Amniotic stem cell (primary cell): ENCODE measurements around the gene ACBD6.

Experiments
- DNase-seq: peaks from one replicate; lab custom pipeline; 2025; lab: John Stamatoyannopoulos, UW

The ACBD6 gene

DNA sequence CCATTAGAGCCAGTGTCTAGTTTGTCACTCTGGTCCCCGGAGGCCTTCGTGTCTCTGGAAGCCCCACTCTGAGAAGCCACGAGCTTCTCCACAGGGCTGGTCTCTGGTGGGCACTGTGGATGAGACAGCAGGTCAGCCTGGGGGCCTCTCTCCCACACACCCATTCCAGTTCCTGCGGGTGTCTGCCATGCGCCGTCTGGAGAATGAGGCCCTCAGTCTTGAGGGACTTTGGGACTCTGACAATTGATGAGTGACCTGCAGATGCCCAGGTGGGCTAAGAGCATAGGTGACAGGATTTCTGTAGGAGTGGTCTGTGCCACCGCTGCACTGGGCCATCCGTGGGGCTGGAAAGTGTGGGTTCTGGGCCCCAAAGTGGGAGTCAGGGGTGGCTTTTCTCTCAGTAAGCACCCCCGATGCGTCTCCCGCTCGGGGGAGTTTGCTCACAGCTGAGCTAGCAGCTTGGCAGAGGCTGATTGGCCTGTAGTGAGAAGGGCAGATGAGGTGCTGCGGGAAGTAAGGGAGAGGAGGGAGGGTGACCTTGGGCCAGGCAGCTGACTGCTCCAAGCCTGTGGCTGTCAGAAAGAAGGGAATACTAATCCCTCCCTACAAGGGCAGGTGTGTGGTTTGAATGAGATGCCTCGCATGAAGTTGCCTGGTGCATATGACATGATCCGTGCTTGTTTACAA, 245.9 kb downstream of the ACBD6 start:
- no peak for DNase-seq

DNA sequence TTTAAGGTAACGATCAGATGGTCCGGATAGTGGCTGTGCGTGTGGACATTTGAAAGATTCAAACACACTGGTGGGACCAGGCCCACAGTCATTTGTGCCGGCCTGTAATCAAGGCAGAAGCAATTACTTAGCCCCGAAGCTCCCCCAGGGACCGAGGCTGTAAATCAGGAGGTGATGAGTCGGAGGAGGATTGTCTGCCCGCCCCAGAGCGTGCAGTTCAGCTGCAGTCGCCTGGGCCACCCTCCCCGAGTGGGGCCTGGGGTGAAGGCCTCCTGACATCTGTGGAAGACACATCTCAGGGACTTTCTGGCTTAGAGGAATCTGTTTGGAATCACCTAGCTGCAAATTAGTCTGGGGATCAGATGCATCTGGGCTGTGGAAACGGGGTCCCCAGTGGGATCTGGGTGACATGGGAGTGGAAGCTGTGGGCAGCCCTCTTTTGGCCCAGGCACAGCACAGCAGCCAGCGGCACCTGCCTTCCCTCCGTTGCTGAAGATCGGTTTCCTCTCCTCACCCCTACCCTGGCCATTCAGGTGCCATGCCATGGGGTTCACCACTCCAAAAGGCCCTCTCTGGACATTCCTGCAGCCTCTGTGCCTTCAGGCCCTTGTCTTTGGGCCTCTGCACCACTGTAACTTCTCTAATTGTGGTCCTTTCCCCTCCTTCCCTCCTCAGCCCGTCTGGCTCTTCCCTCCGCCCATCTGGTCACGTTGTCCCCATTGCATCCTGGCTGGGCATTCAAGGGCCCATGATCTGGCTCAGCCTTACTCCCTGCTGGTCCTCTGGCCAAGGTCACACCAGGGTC, 246.6 kb downstream of the ACBD6 start:
- no peak for DNase-seq

DNA sequence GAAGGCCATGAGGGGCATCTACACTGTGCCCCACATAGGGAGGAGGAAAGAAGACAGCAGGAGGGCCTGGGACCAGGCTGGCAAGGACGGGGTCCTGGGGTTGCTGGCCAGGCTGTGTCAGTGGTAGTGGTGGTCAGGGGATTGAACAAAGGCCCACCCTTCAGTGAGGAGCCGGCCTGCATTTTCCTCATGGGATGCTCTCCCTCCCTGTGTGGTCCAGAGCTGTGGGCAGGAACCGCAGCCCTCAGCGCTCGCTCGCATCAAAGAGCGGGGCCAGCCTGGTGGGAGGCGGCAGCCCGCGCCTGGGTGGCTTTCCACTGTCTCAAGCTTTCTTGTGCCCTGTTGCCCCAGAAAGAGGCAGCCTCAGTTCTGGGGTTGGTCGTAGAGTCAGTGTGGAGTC, 247.5 kb downstream of the ACBD6 start:
- DNase-seq = no peak

DNA sequence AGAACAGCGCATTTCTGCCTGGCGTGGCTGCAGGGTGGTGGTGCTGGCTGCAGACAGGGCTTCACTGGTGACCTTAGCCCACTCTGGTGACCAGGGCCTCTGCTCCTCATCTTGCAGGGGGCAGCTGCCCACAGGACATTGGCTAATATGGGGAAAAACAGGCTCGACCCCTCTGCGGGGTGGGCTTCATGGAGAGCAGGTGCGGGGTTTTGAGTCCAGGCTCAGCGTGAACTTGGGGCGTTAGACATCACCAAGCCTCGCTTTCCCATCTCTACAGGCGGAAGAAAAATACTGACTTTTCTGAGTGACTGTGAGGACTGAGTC, 247.9 kb downstream of the ACBD6 start:
- no peak for DNase-seq

DNA sequence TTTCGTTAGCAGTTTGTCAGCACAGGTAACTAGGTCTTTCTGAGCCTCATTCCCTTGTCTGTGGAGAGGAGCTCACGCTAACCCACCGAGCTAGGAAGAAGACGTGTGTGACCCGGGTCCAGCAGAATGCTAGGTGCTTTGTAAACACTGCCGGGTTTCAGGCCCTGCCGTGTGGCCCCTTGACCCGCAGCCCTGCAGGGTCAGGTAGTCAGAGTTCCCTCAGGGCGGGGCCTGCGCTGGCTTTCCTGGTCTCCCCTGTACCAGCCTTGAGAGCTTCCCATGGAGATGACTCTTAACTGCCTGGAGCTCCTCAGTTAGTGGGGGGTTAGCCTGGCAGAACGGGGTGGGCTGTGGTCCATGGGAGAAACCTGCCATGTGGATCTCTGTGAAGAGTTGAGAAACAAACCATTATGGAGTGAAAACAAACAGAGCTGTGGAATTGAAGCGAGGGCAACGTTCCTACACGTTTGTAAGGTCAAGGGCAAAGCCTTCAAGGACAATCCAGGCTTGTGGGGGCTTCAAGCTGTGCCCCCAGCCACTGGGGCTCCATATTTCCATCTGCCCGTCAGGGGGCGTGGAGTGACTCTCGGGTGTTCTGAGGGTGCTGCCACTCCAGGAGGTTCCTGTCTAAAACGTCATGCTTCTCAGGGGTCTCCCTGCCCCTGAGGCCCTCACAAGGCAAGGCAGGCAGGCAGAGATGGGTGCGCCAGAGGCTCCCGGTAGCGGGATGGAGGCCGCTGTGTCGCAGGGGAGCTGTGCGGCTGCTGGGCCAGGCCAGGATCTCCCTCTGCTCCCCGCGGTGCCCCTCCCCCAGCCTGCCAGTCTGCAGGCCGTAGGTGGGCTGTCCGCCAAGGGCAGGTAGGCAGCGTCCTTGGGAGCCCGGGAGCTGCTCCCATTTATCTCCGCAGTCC, 248.5 kb downstream of the ACBD6 start:
- no peak for DNase-seq

DNA sequence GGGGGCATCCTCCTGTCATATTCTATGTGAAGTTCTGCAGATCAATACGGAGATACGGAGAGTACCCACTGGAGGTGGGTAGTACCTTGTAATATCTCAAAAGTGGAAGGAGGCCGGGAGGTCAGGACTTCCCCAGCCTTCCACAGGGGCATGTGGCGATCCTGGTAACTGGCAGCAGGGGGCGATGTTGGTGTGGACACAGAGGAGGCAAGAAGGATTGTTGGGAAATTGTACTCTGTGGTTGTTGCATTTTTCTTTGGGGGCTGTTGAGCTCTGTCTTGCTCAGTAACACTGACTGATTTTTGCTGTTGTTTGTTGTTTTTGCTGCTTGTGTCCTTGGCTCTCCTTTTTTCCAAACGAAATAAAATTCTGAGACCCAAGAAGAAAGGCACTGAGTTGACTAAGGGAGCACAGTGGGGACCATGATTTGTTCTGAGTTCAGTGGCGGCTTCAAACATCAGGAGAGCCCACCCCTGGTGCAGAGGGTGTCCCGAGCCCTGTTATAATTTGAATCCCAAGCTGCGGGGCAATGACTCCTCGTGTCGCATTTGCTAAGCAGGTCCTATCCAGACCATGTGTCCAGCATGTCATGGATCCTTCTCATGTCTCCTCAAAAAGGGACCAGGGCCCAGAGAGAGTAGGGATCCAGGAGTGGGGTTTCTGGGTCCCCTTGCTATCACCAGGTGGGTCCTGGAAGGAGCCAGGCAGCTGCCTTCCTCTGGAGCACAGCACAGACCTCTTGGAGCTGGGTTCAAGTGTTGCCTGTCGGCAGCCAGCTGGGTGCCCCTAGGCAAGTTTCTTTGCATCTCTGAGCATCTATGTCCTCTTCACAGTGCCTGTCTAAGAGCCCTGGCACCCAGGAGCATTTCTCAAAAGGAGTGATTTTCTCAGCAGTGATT, 249.5 kb downstream of the ACBD6 start:
- DNase-seq = no peak

DNA sequence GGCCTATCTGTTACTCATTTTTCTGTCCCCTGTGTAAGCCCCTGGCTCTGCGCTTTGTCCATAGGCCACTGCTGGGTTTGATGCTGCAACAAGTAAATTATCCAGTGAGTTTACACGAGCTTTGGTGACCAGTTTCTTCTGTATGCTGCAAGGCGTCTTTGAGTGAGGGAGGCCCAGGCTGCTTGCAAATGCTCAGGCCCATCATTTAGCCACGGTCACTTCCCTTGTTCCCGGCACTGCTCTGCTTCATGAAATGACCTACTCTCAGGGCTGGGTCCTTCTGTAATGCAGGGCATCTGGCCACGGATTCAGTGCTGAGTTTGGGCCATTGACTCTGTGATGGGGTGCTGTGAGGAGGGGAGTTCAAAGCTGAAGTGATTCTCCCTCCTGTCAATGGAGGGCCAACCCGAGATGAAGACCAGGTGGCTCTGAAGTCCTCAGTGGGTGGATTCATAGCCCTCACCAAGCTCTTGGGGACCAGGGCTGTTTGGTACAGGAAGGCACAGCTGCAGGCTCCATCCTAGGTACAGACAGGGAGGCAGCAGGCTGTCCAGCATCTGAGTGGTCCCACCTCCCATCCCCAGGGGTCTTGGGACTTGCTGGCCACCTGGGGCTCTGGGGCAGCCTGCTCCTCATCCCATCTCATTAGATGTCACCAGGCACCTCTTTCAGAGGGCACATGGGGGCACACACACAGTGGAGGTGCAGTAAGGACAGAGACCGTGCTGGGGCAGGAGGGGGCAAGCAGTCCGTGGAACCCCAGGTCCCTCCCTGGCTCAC, 250.7 kb downstream of the ACBD6 start:
- DNase-seq = no peak

DNA sequence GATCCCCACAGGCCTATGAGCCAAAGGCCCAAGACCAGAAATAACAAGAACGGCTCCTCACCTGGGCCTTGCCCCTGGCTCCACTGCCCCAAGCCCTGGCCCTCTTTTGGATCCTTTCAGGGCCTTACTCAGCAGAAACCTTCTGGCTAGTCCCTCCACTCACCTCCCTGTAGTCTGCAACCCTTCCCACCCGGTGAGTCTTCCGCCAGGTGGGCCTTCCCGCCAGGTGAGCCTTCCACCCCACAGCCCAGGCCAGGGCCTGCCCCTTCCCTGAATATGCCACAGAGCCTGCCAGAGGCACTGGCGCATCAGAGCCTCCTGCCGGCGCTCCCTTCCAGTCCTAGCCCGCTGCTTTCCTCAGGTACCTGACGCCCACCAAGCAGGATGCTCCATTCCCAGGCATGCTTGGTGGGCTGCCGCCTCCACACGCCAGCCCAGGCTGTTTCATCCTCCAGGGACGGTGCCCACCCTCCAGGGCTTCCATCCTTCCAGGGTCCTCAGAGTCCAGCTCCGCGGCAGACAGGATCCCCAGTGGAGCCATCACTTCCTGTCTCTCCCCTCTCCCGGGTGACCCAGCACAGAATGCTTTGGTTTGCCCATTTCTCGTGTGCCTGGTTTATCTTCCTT, 251.4 kb downstream of the ACBD6 start:
- DNase-seq = no peak

DNA sequence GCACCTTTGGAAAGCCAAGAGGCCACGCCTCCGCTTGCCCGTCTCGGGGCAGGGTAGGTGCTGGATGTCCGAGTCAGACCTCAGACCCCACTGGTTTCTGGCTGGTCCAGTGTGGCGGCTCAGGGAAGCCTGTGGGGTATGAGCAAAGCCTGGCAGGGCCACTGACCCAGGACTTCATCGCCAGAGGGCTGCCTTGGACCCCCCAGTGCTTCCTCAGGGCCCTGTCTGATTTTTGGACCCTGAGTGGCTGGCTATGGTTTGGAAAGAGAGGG, 251.9 kb downstream of the ACBD6 start:
- no peak for DNase-seq

DNA sequence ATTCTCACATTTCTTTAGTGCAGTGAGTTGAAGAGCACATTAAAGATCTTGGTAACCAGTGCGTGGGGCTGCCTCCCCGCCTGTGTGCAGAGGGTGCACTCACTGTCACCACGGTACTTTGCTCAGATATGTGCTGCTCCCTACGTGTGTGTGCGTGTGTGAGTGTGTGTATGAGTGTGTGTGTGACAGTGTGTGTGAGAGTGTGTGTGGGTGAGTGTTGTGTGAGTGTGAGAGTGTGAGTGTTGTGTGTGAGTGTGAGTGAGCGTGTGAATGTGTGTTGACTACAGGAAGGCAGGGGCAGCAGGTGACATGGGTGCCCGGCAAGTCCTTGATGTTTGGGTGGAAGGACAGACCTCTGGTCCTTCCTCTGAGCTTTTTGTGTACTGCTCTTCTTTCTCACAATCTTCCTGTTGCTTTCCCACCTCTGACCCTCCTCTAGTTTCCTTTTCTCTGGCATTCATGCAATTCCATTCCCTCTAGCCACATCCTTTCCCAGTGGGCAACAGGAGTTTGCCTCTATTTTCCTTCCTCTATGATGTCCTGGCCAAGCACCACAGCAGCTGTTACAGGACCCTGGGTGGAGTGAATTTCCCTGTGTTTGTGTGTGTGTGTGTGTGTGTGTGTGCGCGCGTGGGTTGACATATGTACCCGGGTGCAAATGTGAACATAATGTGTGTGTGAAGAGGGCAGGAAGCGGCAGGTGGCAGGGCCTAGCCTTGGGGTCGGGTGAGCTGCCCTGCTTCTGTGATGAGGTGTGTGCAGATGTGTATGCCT, 252.5 kb downstream of the ACBD6 start:
- DNase-seq = no peak

DNA sequence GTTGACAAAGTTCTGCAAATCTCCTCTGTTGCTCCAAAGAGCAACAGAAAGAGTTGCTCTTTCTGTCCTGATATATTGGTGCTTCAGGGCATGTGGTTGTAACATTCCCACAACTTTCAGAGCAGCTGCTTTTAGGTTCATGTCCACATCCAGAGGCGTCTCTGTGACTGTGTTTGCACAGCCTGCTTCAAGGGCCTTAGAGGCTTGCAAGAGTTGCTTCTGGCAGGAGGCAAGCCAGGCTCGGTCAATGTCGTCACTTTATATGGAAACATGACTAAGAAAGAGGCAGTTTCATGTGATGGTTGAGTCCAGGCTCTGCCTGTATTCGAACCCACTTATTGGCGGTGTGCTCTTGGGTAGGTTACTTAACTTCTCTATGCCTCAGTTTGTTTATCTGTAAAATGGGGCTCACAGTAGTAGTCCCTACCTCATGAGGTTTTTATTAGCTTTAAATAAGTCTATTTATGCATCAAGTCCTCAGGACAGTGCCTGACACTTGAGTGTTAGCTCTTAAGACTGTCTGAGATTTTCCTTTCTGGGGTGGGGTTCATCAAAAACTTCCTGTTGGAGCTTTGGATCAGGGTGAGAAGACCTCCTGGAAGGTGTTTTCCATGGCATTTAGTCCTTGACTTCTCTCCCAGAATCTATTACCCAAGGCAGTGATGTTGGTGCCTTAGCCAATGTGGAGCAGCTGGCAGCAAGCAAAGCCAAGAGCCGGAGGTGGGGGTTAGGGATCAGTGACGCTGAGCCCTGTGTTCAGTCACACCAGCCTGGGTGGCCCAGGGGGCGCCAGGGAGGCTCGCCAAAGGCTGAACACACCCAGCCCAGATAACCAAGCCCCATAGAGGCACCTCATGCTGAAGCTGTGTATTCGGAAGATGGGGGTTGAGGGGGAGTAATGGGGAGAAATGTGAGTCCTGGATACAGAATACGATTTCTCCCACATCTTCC, 253.4 kb downstream of the ACBD6 start:
- DNase-seq = no peak

DNA sequence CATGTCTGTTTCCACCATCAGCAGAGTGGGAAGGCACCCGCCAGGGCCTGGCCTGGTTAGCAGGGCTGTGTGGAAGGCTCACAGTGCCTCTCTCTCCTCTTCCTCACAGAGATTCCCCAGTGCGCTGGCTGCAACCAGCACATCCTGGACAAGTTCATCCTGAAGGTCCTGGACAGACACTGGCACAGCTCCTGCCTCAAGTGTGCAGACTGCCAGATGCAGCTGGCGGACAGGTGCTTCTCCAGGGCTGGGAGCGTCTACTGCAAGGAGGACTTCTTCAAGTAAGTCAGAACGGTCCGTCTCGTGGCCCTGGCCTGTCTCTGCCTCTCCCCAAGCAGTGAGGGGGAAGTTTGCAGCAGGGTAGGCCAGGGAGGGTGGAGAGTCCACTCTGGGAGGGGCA, 254.2 kb downstream of the ACBD6 start:
- DNase-seq = no peak

DNA sequence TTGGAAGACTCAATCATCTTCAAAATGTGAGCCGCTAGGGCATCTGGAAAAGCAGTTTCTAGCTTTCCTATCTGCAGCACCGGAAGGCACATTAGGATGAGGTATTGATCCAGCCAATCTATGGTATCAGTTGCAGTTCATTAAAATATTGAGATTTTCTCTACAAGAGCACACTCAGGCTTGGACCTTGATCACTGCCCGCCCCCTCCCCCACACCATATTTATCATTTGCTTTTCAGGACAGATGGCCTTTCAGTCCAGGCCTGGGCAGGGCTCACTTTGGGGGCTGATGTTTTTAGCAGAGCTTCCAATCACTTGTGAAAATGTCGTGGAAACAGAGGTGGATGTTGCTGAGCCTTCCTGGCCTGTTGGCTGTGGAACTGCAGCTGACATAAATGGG, 254.8 kb downstream of the ACBD6 start:
- DNase-seq = no peak

DNA sequence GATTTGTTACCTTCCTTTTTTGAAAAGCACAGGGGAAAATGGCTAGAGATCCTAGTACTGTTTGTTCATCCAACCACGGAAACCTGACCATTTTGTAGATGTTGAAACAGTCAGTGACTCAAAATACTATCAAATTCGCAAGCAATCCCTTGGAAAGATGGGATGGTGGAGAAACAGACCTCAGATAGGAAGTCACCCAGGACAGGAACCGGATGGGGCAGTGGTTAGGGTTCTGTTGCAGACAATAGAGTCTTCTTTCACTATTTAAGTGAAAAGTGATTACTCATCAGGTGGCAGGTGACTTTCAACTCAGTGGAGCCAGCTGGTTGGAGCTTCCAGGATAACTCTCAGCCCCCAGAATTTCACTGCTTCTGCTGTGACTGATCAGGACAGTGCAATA, 255.3 kb downstream of the ACBD6 start:
- no peak for DNase-seq

DNA sequence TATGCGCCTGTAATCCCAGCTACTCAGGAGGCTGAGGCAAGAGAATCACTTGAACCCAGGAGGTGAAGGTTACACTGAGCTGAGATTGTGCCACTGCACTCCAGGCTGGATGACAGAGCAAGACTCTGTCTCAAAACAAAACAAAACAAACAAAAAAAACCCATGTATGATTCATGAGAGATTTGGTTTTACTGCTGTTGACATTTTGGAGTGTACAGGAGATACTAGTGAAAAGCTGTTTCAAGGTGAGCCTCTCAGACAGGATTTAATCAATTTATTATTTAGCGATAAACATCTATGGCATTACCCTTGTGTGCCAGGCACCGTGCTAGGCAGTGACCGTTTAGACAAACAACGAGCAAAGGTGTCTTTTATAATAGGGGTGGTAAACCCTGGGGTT, 255.8 kb downstream of the ACBD6 start:
- no peak for DNase-seq

DNA sequence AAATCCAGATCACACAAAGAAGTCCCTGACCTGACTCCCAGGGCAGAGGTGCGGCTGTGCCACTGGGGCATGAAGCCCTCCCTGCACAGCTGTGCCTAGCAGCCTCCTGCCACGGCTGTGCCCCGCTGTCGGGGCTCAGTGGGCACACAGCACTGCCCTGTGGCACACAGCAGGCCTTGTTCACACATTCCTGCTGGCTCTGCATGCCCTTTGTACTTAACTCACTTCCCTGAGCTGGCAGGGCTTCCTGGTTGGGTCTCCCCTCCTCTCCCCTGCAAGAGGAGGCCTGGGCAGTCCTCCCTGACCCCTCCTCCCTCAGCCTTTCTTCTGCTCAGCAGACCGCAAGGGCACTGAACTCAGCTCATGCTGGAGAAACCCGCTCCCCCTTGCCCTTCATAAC, 257.5 kb downstream of the ACBD6 start:
- DNase-seq = no peak

DNA sequence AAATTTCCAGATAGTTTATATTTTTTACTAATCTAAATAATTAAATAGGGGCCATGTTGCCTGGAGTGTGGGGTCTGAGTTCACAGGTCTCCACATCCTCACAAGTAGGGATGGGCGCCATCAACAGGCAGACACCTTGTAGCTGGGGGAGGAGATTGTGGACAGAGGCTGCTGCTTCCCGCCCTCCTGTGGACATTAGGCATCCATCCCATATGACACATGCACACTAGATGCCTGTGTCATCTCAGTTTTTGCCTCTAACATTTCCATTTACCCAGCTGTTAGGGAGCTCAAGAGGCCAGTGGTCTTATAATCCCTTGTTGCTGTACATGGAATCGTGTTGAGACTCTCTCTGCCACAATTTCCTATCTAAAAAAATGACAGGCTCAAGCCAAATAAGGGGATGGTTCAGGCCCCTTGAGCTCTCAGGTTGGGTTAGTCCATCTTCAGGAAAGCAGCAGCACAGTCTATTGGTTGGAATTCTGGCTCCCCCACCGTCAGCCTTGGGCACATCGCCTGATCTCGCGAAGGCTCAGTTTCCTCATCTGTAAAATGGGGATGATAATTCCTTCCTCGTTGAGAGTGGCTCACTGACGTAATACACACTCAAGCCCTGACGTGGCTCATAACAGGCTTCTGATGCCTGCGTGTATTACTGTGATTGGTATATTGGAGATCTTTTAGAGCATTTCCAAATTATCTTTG, 258.7 kb downstream of the ACBD6 start:
- no peak for DNase-seq
